Measurements from ENCODE around the gene BHLHE41.

The BHLHE41 gene

GRCh38 chr12:26127404-26127803 is 2.6 kb upstream of the BHLHE41 start:
- H3K4me3 ChIP-seq (ENCODE audit: low read depth, low read length) = no peak overlapping the region
- DNase-seq (ENCODE audit: low read depth) = no peak
- no peak for TF ChIP-seq CTCF (IDR thresholded peaks at IDR 0.05; ENCODE audit: low read depth, low read length, missing control alignments)

GRCh38 chr12:26126340-26127284 is 1.8 kb upstream of the BHLHE41 start:
- no peak for DNase-seq (ENCODE audit: low read depth)
- peak overlapping the region; percentile 58 for H3K4me3 ChIP-seq (ENCODE audit: low read depth, low read length)
- TF ChIP-seq CTCF (IDR thresholded peaks at IDR 0.05; ENCODE audit: low read depth, low read length, missing control alignments) = no peak

DNA sequence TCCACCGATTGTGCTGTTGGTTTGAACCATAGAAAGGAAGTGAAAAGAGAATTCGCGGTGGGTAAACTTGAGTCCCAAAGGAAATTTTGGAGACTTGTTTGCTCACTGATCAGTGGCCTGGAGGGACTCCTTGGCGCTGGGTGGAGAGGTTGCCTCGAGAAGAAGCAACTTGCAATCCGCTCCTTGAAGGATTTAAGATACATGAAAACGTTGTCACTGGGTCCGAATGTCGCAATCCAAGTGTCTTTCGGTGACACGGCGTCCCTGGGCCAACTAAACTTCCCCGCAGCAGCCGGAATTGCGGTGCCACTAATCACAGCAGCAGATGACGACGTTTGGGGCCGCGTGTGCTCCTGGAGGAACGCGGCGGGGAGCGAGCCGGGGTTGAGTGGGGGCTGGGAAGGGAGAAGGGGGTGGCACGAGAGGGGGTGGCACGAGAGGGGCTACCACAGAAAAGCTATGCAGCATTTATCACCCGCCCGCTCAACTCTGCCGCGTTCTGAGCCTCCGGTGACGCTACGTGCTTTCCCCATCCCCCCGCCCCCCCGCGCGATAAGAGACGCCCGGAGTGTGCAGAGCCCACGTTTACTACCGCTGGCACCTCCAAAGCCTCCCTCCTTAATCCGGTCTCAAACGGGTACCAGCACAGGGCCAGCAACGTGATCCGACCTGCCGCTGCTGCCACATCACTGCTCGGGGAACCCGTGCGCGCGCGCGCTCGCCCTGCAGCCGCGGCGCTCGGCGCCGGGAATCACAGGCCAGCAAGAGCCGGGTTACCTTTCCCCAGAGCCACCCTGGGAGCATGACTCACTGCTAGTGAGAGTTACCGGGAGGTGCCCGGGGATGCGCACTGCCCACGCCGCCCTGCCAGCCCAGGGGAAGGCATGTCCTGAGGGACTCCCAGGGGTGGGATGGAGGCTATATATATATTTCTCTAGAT is 833 bp upstream of the BHLHE41 start:
- H3K4me3 ChIP-seq (ENCODE audit: low read depth, low read length) = peak overlapping the region; percentile 58
- TF ChIP-seq CTCF (IDR thresholded peaks at IDR 0.05; ENCODE audit: low read depth, low read length, missing control alignments) = no peak
- no peak for DNase-seq (ENCODE audit: low read depth)

GRCh38 chr12:26123482-26123980 is 1.3 kb downstream of the BHLHE41 start:
- H3K4me3 ChIP-seq (ENCODE audit: low read depth, low read length) = peak overlapping the region; percentile 62

DNA sequence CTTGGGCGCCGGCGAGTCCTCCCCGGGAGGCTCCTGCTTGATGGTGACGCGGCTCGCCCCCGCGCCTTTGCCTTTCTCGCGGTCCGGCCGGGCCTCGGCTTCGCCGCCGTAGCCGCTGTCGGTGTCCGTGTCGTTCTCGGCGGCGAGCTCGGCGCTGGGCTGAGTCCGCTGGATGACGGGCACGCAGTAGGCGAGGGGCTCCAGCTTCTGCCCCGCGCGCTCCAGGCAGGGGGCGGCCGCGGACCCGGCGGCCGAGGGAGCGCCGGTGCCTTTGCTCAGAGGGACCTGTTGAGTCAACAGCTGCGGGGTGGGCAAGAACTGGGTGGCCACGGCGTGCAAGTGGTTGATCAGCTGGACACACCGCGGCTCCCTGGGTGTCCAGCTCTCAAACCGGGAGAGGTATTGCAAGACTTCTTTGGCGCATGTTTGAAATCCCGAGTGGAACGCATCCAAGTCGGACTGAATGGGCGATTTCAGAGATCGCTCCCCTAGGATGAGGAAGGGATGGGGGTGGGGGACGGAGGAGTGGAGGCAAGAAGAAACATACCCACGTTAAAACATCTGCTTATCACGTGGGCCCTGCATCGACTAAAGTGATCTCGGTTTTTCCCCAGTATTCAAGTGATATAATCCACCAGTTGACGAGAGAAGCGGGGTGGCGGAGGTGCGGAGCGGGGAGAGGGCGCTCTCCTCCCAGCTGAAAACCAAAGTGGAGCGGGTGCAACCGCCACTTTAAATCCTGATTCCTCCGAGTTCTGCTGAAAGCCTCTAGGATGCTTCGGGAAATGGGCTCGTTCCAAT is 2.0 kb downstream of the BHLHE41 start:
- H3K4me3 ChIP-seq (ENCODE audit: low read depth, low read length) = peak overlapping the region; percentile 62
- TF ChIP-seq CTCF (IDR thresholded peaks at IDR 0.05; ENCODE audit: low read depth, low read length, missing control alignments) = peak; percentile 38
- no peak for DNase-seq (ENCODE audit: low read depth)

More at GRCh38 chr12:26123482-26123980, 1.3 kb downstream of the BHLHE41 start:
- no peak for TF ChIP-seq CTCF (IDR thresholded peaks at IDR 0.05; ENCODE audit: low read depth, low read length, missing control alignments)
- DNase-seq (ENCODE audit: low read depth) = no peak

DNA sequence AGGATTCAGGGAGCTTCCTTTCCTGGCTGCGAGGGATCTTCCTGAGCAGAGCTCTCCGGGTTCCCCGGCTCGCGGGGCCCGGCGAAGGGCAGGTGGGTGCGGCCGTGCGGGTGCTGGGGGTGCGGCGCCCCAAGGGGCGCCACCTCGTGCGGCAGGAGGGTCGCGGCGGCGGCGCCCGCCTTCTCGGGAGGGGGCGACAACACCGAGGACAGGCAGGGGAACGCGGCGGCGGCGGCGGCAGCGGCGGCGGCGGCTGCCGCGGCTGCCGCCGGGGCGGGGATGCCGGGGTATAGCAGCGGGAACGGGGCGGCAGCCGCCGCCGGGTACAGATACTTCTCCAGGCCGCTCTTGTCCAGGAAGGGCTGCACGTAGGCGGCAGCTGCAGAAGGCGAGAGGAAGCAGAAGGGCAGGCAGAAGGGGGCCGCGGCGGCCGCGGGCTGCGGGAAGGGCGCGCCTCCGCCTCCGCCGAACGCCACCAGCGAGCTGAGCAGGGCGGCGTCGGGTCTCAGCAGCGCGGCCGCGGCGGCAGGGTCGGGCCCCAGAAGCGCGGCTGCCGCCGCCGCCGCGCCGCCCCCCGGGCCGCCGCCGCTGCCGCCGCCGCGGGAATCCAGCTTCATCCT is 2.7 kb downstream of the BHLHE41 start:
- no peak for TF ChIP-seq CTCF (IDR thresholded peaks at IDR 0.05; ENCODE audit: low read depth, low read length, missing control alignments)
- DNase-seq (ENCODE audit: low read depth) = no peak

More for the DNA sequence above, 2.7 kb downstream of the BHLHE41 start:
- peak overlapping the region; percentile 62 for H3K4me3 ChIP-seq (ENCODE audit: low read depth, low read length)

All from GM12864 (cell line).